Activated CD4-positive, alpha-beta T cell treated with anti-CD3 and anti-CD28 coated beads for 24 hours (primary cell): ENCODE data around the gene SOX4.
"Not testable (repeated sequence)": the region's sequence is repeated elsewhere in the genome, so short reads cannot be mapped to it uniquely, and the experiment has no call there.

Experiments
- DNase-seq, 2 donors: peaks; one replicate each; pipeline ENCODE4 v3.0.0-alpha.2; 2020; ENCODE audit warnings: low read depth in 2 of 2

The SOX4 gene

GRCh38 chr6:21593412-21593926 lies at the start of gene SOX4:
Gene SOX4 (plus strand): TSS chr6:21593751. CDS start chr6:21594535, 784 bp downstream.
- DNase-seq: peak; percentile 31 to 51

GRCh38 chr6:21552286-21552685 lies 41.3 kb upstream of the SOX4 start:
- not testable (repeated sequence) for DNase-seq

- no peak for DNase-seq
Observed at GRCh38 chr6:21554286-21554685, 39.3 kb upstream of the SOX4 start.

- DNase-seq: no peak
Observed at GRCh38 chr6:21555197-21555596, 38.4 kb upstream of the SOX4 start.

- DNase-seq: no peak
Observed at GRCh38 chr6:21556511-21556910, 37.0 kb upstream of the SOX4 start.

GRCh38 chr6:21556968-21557721 lies 36.4 kb upstream of the SOX4 start:
- no peak for DNase-seq

GRCh38 chr6:21559238-21559637 lies 34.3 kb upstream of the SOX4 start:
- DNase-seq: no peak

- no peak for DNase-seq
Observed at GRCh38 chr6:21560249-21560648, 33.3 kb upstream of the SOX4 start.

GRCh38 chr6:21565431-21565830 lies 28.1 kb upstream of the SOX4 start:
- DNase-seq: no peak

GRCh38 chr6:21578523-21578922 lies 15.0 kb upstream of the SOX4 start:
- DNase-seq: no peak

GRCh38 chr6:21582651-21583050 lies 10.9 kb upstream of the SOX4 start:
- DNase-seq: no peak

GRCh38 chr6:21586300-21586699 lies 7.3 kb upstream of the SOX4 start:
- no peak for DNase-seq

- no peak for DNase-seq
Observed at GRCh38 chr6:21586740-21587178, 6.8 kb upstream of the SOX4 start.

GRCh38 chr6:21587179-21587960 lies 6.2 kb upstream of the SOX4 start:
- DNase-seq: peak in 1 of 2 donors; percentile 13

GRCh38 chr6:21587961-21588480 lies 5.5 kb upstream of the SOX4 start:
- DNase-seq: no peak

- DNase-seq: peak in 1 of 2 donors; percentile 16
Observed at GRCh38 chr6:21588481-21589351, 4.8 kb upstream of the SOX4 start.

GRCh38 chr6:21589352-21590345 lies 3.9 kb upstream of the SOX4 start:
- DNase-seq: peak; percentile 77 to 80

GRCh38 chr6:21590346-21590745 lies 3.2 kb upstream of the SOX4 start:
- DNase-seq: no peak

GRCh38 chr6:21591446-21591845 lies 2.1 kb upstream of the SOX4 start:
- no peak for DNase-seq

- no peak for DNase-seq
Observed at GRCh38 chr6:21592953-21593352, 598 bp upstream of the SOX4 start.
